Fibroblast of skin of abdomen (primary cell): Measurements from ENCODE around the gene CCDC60.

Experiments
- DNase-seq: peaks from one replicate; pipeline ENCODE4 v3.0.0-alpha.2; 2013

The CCDC60 gene

GRCh38 chr12:119391673-119392072 is 57.1 kb downstream of the CCDC60 start:
- DNase-seq = no peak

GRCh38 chr12:119393677-119394076 is 59.1 kb downstream of the CCDC60 start:
- no peak for DNase-seq

- no peak for DNase-seq
These were observed 63.0 kb downstream of the CCDC60 start for GRCh38 chr12:119397540-119397939.

- no peak for DNase-seq
These were observed 63.7 kb downstream of the CCDC60 start for GRCh38 chr12:119398190-119398589.

GRCh38 chr12:119399301-119399700 is 64.8 kb downstream of the CCDC60 start:
- no peak for DNase-seq

DNA sequence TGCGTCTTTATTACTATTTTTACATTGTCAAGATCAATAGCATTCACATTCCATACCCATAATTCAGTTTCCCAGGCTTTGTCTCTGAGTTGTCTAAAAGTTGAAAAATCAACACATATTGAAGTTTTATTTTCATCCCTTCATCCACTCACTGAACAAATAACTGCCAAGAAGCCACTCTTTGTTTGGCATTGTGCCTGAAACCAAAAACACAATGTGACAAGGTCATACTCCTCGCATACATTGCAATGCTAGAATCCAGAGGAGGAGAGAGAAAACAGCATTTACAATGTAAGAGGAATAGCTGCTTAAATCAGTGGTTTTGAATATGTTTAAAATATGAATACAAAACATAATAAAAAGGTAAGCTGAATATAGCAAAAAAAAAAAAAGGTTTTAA is 71.8 kb downstream of the CCDC60 start:
- no peak for DNase-seq

DNA sequence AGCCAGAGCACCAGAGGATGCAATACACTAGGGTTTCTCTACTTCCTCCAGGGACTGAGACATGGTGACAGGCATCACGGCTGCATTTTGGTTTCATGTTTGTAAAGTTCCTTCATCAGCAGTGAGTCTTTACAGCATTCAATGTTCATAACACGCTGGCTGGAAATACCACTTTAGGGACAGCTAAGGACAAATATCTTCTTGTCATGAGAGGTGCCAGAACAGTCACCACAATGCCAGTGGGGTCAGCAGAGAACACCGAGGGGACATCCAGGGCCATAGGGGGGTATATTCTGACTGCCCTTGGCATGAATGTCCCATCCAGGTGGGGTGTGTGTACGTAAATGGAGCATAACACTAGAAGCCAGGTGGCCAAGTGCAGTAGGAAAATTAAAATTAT is 72.3 kb downstream of the CCDC60 start:
- no peak for DNase-seq

DNA sequence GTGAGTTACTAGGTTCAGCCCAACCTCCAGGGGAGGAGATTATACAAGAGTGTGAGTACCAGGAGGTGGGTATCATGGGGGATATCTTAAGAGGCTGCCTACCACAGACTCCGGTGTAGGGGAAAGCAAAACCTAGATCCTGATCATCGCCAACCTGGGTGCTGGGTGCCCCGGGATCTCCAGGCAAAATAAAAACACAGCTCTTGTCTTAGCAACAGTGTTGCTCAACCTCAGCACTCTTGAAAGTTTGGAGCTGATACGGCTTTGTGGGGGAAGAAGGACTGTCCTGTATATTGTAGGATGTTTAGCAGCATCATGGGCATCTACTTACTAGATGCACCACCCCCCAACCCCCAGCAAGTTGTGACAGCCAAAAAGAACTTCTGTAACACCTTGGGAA is 74.5 kb downstream of the CCDC60 start:
- DNase-seq = no peak

DNA sequence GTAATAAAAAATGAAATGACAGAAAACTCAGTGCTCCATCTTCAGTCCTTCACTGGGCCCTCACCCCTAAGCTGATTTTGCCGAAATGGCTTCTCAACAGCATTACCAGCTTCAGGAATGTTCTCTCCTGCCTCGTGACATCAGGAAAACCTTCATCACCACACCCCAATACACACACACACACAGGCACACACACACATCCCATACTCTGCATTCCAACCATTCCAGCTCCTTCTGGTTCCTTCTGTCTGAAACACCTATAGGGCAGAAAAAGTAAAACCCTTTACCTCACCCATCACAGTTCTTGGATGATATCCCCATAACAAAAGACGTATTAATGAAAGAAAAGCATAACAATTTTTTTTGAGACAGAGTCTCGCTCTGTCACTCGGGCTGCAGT is 75.9 kb downstream of the CCDC60 start:
- no peak for DNase-seq

DNA sequence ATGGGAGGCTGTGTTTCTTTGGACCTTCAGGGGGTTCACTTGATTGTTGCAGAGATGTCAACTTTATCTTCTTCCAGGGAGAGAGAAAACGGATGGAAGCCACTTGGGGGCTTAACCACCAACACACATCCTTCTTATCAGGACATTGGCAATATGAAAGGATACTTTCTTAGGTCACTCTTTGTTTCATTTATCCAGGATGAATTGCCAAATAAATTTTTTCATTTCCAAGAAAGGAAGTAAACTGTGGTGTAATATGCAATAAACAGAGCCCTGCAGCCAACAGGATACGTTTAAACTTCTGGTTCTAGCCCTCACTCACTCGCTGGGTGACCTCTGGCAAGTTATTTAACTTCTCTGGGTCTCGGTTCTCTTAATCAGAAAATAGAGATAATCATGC is 77.8 kb downstream of the CCDC60 start:
- no peak for DNase-seq

GRCh38 chr12:119412811-119413794 is 78.6 kb downstream of the CCDC60 start:
- peak; percentile 37 for DNase-seq

GRCh38 chr12:119415714-119416113 is 81.2 kb downstream of the CCDC60 start:
- no peak for DNase-seq

DNA sequence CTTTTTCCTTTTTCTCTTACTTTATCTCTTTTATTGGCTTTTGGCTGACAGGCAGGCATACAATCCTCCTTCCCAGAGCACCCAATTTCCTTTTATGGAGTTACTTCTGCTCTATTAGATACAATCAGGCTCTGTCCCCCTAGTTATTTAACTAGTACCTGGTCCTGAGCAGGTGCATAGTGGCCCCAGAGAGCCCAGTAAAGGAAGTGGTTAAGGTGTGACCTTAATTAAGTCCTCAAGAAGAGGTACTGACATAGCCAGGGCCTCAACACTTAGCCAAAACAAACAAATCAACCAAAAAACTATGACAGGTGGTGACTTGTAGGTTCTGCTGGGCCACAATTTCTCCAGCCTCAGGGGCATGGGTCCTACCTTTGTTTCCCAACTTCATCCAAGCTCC is 82.9 kb downstream of the CCDC60 start:
- DNase-seq = no peak

GRCh38 chr12:119419381-119419780 is 84.9 kb downstream of the CCDC60 start:
- DNase-seq = no peak

DNA sequence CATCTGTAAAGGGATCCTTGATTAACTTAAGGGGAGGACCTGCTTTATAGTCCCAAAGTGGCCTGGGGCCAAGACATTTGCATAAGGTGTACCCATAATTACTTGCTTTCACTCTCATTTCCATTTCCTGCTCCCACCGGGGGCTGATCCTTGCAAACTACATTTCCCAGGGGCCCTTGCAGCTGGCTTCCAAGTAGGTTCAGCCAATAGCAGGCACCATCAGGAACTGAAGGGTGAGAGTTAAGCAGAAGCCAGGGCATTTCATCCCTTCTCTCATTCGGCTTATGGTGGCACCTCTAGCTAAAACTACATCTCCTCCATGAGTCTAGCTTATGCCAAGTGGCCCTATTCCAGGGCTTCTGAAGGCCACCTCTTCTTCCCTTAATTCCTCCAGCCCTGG is 88.8 kb downstream of the CCDC60 start:
- no peak for DNase-seq

- no peak for DNase-seq
These were observed 91.1 kb downstream of the CCDC60 start for GRCh38 chr12:119425623-119426022.

DNA sequence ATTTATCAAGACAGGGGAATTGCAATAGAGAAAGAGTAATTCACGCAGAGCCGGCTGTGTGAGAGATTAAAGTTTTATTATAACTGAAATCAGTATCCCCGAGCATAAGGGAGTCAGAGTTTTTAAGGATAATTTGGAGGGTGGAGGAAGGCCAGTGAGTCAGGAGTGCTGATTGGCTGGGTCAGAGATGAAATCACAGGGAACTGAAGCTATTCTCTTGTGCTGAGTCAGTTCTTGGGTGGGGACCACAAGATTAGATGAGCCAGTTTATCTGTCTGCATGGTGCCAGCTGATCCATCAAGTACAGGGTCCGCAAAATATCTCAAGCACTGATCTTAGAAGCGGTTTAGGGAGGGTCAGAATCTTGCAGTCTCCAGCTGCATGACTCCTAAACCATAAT is 96.6 kb downstream of the CCDC60 start:
- DNase-seq = no peak

DNA sequence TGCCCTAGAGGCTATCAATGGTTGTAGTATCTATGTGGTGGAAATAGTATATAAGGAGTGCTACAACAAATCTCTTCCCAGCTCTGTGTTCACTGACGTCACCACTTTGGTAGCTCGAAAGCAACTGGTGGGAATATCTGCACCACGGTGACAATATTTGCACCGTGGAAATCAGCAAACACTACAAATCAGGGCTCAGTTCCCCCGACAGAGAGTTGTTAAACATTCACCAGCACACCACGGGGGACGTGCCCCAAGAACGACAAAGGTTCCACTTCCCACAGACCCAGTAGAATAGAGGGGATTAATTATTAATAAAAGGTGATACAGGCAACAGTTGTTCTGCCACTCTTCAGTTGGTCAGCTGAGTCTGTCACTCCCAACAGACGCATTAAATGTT is 98.4 kb downstream of the CCDC60 start:
- DNase-seq = no peak

- DNase-seq = no peak
These were observed 106.4 kb downstream of the CCDC60 start for GRCh38 chr12:119440803-119441360.

- DNase-seq = no peak
These were observed 110.0 kb downstream of the CCDC60 start for GRCh38 chr12:119444462-119445044.

DNA sequence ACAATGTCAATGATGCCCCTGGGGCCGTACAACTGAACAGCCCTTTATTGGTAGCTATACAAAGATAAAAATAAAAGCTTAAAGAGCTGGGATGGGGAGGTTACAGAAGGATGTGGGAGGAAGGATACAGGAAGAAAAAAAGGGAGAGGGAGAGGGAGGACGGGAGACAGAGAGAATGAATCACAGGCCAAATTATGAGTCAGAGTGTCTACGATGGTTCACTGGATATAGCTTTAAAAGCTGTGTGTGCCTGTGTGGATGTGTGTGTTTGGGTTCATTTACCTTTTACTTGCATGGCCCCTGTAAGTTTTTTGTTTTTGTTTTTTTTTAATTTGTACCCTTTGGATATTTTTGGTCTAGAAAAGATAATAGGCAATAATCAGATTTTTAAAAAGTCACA is 111.9 kb downstream of the CCDC60 start:
- DNase-seq = no peak

DNA sequence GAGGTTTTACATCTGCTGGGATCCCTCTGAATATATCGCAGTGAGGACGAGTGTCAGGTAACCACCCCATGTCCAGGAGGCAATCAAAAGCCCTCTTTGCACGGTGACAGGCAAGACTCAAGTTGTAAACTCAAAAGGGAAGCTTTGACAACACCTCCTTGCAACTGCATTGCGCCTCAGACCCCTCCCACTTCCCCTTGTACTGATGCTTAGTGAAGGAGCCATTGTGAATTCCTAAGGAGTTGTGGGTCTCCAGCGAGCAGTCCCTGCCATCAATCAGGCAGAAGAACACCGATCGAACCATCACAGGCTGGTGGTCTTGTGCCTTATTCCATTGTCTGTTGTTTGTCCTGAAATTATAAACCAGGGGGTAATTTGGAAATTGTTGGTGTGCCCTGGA is 112.6 kb downstream of the CCDC60 start:
- DNase-seq = no peak

DNA sequence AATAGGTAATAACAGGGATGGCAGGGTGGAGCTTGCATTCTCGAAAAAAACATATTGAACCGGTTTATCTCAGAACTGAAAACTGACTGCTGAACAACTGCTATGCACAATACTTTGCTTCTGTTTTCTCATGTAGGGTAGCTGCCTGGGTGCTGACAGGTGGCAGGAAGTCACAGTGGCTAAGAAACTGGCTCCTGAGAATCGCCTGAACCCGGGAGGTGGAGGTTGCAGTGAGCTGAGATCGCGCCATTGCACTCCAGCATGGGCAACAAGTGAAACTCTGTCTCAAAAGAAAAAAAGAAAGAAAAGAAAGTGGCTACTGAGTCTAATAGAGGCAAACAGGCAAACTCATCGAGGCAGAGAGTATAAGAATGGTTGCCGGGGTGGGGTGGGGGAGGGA is 113.1 kb downstream of the CCDC60 start:
- DNase-seq = no peak

- DNase-seq = no peak
These were observed 114.1 kb downstream of the CCDC60 start for GRCh38 chr12:119448611-119449131.
